PC-3 (cell line): Measurements from ENCODE around the gene FGFR2. TPM values are rescaled to one million over a fixed set of nuclear protein-coding genes. Genes with fewer than 3 reads are reported as not detected.

Source experiments
- ATAC-seq: fragments of 200-7000 bp; cut with Tn5 transposase; 2 replicates; pipeline ENCODE4 v1.9.1; 2020; ENCODE audit warnings: mild to moderate bottlenecking, moderate library complexity
- BruUV-seq: library from RNA; stranded (reverse); fragments of 400-500 nt; replicated peaks from 2 replicates; lab custom pipeline; 2021; lab: Mats Ljungman, UMichigan
- CTCF ChIA-PET: fragments of 300-600 bp; sonication (Branson Sonifier 250); formaldehyde crosslinking; loops from one replicate; lab custom pipeline; 2022; ENCODE audit warnings: antibody characterized with exemption; lab: Charles Lee
- POLR2A ChIA-PET: fragments of 300-600 bp; sonication (Branson Sonifier 250); formaldehyde crosslinking; loops from one replicate; lab custom pipeline; 2022; ENCODE audit warnings: antibody characterized with exemption; ENCODE audit not compliant: unreplicated experiment; lab: Charles Lee
- DNase-seq: peaks from one replicate; pipeline ENCODE4 v3.0.0-alpha.2; 2015
- H2AFZ ChIP-seq: fragments of 300-600 bp; sonication (generic); 2 replicates; pipeline ENCODE4 v1.6.0; 2016; ENCODE audit warnings: antibody characterized with exemption, low read length
- H3F3A ChIP-seq: fragments of 300-600 bp; sonication (generic); one replicate; pipeline ENCODE4 v1.6.0; 2017; ENCODE audit warnings: antibody characterized with exemption, low read length, control low read depth, mild to moderate bottlenecking; ENCODE audit not compliant: unreplicated experiment
- H3K27ac ChIP-seq: fragments of 300-600 bp; sonication (generic); 2 replicates; pipeline ENCODE4 v1.5.1; 2016; ENCODE audit warnings: mild to moderate bottlenecking, low read length
- H3K27me3 ChIP-seq: fragments of 300-600 bp; sonication (generic); 2 replicates; pipeline ENCODE4 v1.6.1; 2016; ENCODE audit warnings: low read length, mixed read lengths
- H3K36me3 ChIP-seq: fragments of 300-600 bp; sonication (generic); 2 replicates; pipeline ENCODE4 v1.6.1; 2016; ENCODE audit warnings: low read depth, mixed run types, low read length, mixed read lengths
- H3K4me1 ChIP-seq: fragments of 300-600 bp; sonication (generic); 2 replicates; pipeline ENCODE4 v1.5.1; 2016; ENCODE audit warnings: low read length; ENCODE audit not compliant: insufficient read depth
- H3K4me2 ChIP-seq: fragments of 300-600 bp; sonication (generic); 2 replicates; pipeline ENCODE4 v1.6.0; 2016; ENCODE audit warnings: low read length
- H3K4me3 ChIP-seq: fragments of 300-600 bp; sonication (generic); 2 replicates; pipeline ENCODE4 v1.5.1; 2016; ENCODE audit warnings: mild to moderate bottlenecking, low read length, mixed read lengths
- H3K79me2 ChIP-seq: fragments of 300-600 bp; sonication (generic); 2 replicates; pipeline ENCODE4 v1.6.1; 2017; ENCODE audit warnings: low read length, mixed read lengths
- H3K9ac ChIP-seq: fragments of 300-600 bp; sonication (generic); 2 replicates; pipeline ENCODE4 v1.6.0; 2016; ENCODE audit warnings: mild to moderate bottlenecking, low read length
- H3K9me2 ChIP-seq: fragments of 300-600 bp; sonication (generic); replicated peaks from 2 replicates; pipeline ENCODE4 v1.6.1; 2016; ENCODE audit warnings: mixed run types, low read length, mixed read lengths
- H3K9me3 ChIP-seq: fragments of 300-600 bp; sonication (generic); 2 replicates; pipeline ENCODE4 v1.6.1; 2016; ENCODE audit warnings: low read length, mixed read lengths
- H4K20me1 ChIP-seq: fragments of 300-600 bp; sonication (generic); 2 replicates; pipeline ENCODE4 v1.6.1; 2016; ENCODE audit warnings: low read length, mixed read lengths
- EZH2 ChIP-seq: fragments of 300-600 bp; sonication (generic); IDR thresholded peaks from one replicate; pipeline ENCODE4 v1.6.1; 2017; ENCODE audit warnings: antibody characterized with exemption, mild to moderate bottlenecking, low read length; ENCODE audit not compliant: unreplicated experiment
- EZH2phosphoT487 ChIP-seq: fragments of 300-600 bp; sonication (generic); IDR thresholded peaks from 2 replicates; pipeline ENCODE4 v1.6.1; 2018; ENCODE audit warnings: mild to moderate bottlenecking, antibody characterized with exemption, low read length, borderline replicate concordance
- intact Hi-C: fragments of 100-400 bp; cut with micrococcal nuclease; formaldehyde crosslinking; loops from 2 replicates; pipeline ENCODE4 v1.9.0; 2023
- total RNA-seq: library from RNA; depleted of rRNA; stranded (reverse); fragments of >200 nt; gene quantifications from 2 replicates; pipeline ENCODE4 v1.2.3, GENCODE V29; 2014
- TF ChIP-seq, protein P1 (sequence below): fragments of 300-600 bp; sonication (generic); conservative IDR thresholded peaks from 2 replicates; pipeline ENCODE4 v1.5.1; 2017; ENCODE audit warnings: antibody characterized with exemption, low read depth, mild to moderate bottlenecking, low read length

Gene FGFR2
- total RNA-seq, 1 experiment from 2014 or later = 0.36 TPM

DNA sequence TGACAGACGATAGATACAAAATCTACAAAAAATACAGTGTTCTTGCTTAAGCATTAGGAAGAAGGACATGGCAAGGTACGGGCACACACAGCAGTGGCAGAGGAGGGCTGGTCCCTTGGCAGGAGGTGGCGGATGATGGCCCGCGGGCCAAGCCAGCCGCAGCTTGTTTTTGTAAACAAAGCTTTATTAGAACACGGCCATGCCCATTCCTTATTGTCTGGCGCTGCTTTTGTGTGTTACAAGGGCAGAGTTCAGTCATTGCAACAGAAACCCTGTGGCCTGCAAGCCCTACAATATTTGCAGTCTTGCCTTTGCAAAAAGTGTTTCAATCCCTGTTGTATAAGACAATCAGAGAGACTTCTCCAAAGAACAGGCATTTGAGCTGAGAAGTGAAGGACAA, 30.7 kb downstream of the FGFR2 start:
- no peaks in the 10 kb centered on the region for H4K20me1 ChIP-seq
- no peak overlapping the region for H3K4me3 ChIP-seq
- no peaks in the 10 kb centered on the region for H3F3A ChIP-seq
- H3K9ac ChIP-seq = no peak overlapping the region
- POLR2A ChIA-PET = no interaction called here
- H2AFZ ChIP-seq = no peak overlapping the region
- H3K79me2 ChIP-seq = no peaks in the 10 kb centered on the region
- H3K36me3 ChIP-seq = no peaks in the 10 kb centered on the region
- DNase-seq (no peak), ATAC-seq (no peak)
- H3K4me2 ChIP-seq = no peak overlapping the region
- no TSS peak for BruUV-seq
- H3K27me3 ChIP-seq = peaks cover 53% of the 10 kb centered on the region
- no peaks in the 10 kb centered on the region for H3K4me1 ChIP-seq
- intact Hi-C loops = no loop called here
- H3K9me3 ChIP-seq = no peaks in the 10 kb centered on the region
- no peak overlapping the region for H3K27ac ChIP-seq
- CTCF ChIA-PET = no interaction called here
- TF ChIP-seq EZH2 = no peak
- TF ChIP-seq, protein P1, sequence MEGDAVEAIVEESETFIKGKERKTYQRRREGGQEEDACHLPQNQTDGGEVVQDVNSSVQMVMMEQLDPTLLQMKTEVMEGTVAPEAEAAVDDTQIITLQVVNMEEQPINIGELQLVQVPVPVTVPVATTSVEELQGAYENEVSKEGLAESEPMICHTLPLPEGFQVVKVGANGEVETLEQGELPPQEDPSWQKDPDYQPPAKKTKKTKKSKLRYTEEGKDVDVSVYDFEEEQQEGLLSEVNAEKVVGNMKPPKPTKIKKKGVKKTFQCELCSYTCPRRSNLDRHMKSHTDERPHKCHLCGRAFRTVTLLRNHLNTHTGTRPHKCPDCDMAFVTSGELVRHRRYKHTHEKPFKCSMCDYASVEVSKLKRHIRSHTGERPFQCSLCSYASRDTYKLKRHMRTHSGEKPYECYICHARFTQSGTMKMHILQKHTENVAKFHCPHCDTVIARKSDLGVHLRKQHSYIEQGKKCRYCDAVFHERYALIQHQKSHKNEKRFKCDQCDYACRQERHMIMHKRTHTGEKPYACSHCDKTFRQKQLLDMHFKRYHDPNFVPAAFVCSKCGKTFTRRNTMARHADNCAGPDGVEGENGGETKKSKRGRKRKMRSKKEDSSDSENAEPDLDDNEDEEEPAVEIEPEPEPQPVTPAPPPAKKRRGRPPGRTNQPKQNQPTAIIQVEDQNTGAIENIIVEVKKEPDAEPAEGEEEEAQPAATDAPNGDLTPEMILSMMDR = no peak
- no peaks in the 10 kb centered on the region for H3K9me2 ChIP-seq

- H3K27me3 ChIP-seq = peaks cover 56% of the 10 kb centered on the region
- CTCF ChIA-PET = no interaction called here
- no TSS peak for BruUV-seq
Observed at GRCh38 chr10:121566755-121567154, 31.5 kb downstream of the FGFR2 start.

GRCh38 chr10:121559326-121560026, 38.8 kb downstream of the FGFR2 start:
- ChIA-PET CTCF (no interaction called here), POLR2A (no interaction called here)
- no peak for TF ChIP-seq EZH2
- TF ChIP-seq EZH2phosphoT487 = no peak
- TF ChIP-seq, protein P1 = no peak
- DNase-seq (no peak), ATAC-seq (no peak)
- Histone ChIP-seq H4K20me1 (no peaks in the 10 kb centered on the region), H3K79me2 (no peaks in the 10 kb centered on the region), H3K9me2 (no peaks in the 10 kb centered on the region), H3K4me2 (no peak overlapping the region), H3K4me3 (no peak overlapping the region), H3K27me3 (peaks cover 63% of the 10 kb centered on the region), H3F3A (no peaks in the 10 kb centered on the region), H3K4me1 (no peaks in the 10 kb centered on the region), H3K9ac (no peak overlapping the region), H2AFZ (no peak overlapping the region), H3K27ac (no peak overlapping the region), H3K36me3 (no peaks in the 10 kb centered on the region), H3K9me3 (no peaks in the 10 kb centered on the region)
- BruUV-seq = no TSS peak
- intact Hi-C loops = no loop called here

More at GRCh38 chr10:121566755-121567154, 31.5 kb downstream of the FGFR2 start:
- intact Hi-C loops = no loop called here
- H3K4me1 ChIP-seq = no peaks in the 10 kb centered on the region
- TF ChIP-seq EZH2phosphoT487 = no peak
- TF ChIP-seq, protein P1 = no peak
- TF ChIP-seq EZH2 = no peak
- H3K9me3 ChIP-seq = no peaks in the 10 kb centered on the region
- no peak overlapping the region for H3K4me3 ChIP-seq
- H3K36me3 ChIP-seq = no peaks in the 10 kb centered on the region
- no peak overlapping the region for H3K27ac ChIP-seq
- H3F3A ChIP-seq = no peaks in the 10 kb centered on the region
- H3K79me2 ChIP-seq = no peaks in the 10 kb centered on the region
- ATAC-seq = no peak
- no peak overlapping the region for H2AFZ ChIP-seq
- no peak for DNase-seq
- POLR2A ChIA-PET = no interaction called here
- H3K4me2 ChIP-seq = no peak overlapping the region
- H4K20me1 ChIP-seq = no peaks in the 10 kb centered on the region
- H3K9me2 ChIP-seq = no peaks in the 10 kb centered on the region
- H3K9ac ChIP-seq = no peak overlapping the region
